Anterior cingulate cortex (tissue), 58 donors: ENCODE measurements around the gene NCEH1.
A peak's percentile ranks its signal among the peaks of the same experiment; 100 is the strongest.

ENCODE experiments used
- DNase-seq, 58 donors: peaks; one replicate each; lab custom pipeline; 2025; lab: John Stamatoyannopoulos, UW

The NCEH1 gene

GRCh38 chr3:172649987-172650386, 60.9 kb downstream of the NCEH1 start:
- DNase-seq = no peak

GRCh38 chr3:172648747-172649146, 62.1 kb downstream of the NCEH1 start:
- DNase-seq = no peak

DNA sequence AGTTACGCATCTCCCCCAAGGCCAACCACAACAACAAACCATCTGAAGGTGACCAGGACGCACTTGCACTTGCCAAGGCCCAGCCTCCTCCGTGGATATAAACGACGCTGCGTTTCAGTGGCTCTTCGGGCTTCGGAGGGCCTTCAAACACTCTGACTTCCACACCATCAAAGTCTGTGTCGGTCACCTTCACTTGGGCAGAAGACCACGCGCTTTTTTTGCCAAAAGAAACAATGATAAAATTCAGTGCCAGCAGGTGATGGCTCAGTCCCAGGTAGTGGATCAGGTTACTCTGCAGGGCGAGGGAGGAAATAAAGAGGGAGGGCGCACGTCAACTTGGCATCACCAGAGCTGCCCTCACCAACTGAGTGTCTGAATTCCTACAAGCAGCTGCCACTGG, 63.0 kb downstream of the NCEH1 start:
- DNase-seq = no peak

GRCh38 chr3:172647080-172647479, 63.8 kb downstream of the NCEH1 start:
- no peak for DNase-seq

- no peak for DNase-seq
These were observed 64.3 kb downstream of the NCEH1 start for GRCh38 chr3:172646439-172647015.

- DNase-seq = no peak
These were observed 66.6 kb downstream of the NCEH1 start for GRCh38 chr3:172644258-172644657.

- no peak for DNase-seq
These were observed 67.2 kb downstream of the NCEH1 start for GRCh38 chr3:172643506-172644179.

DNA sequence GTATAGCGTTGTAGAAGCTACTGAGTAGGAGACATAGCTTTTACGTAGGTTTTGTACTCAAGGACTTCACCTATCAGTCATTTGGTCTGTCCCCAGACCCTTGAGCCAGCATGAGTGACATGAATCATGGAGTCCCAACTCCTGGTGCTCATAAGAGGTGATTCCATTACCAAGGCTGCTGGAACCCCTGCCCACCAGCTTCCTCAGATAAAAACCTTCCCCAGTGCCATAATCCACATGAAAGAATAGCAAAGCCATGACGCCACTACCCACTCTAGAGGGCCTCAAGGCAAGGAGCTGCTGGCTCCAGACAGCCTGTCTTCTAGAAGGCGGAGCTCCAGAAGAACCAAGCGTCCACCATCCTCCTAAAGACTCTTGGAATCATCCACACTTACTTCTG, 69.6 kb downstream of the NCEH1 start:
- no peak for DNase-seq

- DNase-seq = no peak
These were observed 70.1 kb downstream of the NCEH1 start for GRCh38 chr3:172640751-172641150.

- DNase-seq = no peak
These were observed 75.3 kb downstream of the NCEH1 start for GRCh38 chr3:172635588-172635987.

DNA sequence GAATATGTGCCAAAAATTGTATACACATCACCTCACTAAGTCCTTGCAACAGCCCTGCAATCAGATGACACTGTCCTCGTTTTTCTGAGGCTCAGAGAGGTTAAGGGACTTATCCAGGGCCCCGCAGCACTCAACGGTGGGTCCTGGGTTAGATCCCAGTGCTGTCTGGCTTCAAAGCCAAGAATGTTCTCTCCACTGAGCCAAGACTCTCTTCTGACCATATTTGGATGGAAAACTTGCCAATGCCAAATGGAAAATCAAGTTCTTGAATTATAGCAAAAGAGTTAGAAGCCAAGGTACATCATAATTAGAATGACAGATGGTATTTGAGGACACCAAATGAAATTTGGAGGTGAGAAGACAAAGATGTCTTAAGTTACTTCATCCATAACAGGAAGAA, 75.9 kb downstream of the NCEH1 start:
- peak in 1 of 58 donors; percentile 14 for DNase-seq

- DNase-seq = no peak
These were observed 80.6 kb downstream of the NCEH1 start for GRCh38 chr3:172630316-172630715.

DNA sequence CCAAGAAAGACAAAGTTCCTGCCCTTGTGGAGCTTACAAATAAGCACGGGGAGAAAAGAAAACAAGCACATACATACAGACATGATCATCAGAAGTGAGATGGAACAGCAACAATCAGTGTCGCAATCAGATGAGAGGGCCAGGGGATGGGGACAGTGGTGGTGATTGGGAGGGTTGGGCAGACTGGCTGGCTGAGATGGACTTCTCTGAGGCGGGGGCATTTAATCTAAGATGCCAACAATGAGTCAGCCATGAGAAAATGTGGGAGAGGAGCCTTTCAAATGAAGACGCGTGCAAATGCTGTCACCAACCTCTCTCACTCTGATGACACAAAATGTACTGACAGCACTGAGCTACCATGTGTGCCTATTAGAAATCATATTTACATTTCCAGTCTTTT, 81.4 kb downstream of the NCEH1 start:
- peak in 1 of 58 donors; percentile 8 for DNase-seq

- no peak for DNase-seq
These were observed 83.6 kb downstream of the NCEH1 start for GRCh38 chr3:172627057-172627809.

DNA sequence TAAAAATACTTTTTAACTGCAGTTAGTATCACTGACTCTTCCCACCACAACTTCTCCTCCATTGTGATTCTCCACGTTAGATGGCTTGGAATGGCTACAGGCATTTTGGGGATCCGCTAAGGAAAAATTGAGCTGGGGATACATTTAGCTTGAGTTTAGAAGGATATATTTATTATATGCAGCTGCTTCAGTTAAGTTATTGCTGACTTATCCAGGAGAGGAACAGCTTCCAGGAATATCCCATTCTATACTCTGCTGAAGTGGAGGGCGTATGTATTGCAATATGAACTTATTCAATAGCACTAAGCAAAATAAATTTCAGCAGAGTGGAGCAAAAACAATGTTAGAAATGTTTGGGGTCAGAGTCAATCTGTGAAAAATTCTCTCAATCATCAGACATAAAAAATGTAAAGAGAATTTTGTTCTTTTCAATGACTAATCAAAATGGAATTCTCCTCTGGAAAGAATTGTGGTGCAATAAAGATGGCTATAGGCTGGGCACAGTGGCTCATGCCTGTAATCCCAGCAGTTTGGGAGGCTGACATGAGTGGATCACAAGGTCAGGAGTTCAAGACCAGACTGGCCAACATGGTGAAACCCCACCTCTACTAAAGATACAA, 84.7 kb downstream of the NCEH1 start:
- no peak for DNase-seq

GRCh38 chr3:172625404-172625803, 85.5 kb downstream of the NCEH1 start:
- DNase-seq = no peak

- no peak for DNase-seq
These were observed 85.9 kb downstream of the NCEH1 start for GRCh38 chr3:172624999-172625398.

- no peak for DNase-seq
These were observed 87.8 kb downstream of the NCEH1 start for GRCh38 chr3:172622916-172623700.

- no peak for DNase-seq
These were observed 88.7 kb downstream of the NCEH1 start for GRCh38 chr3:172622156-172622555.

GRCh38 chr3:172617976-172618375, 92.9 kb downstream of the NCEH1 start:
- no peak for DNase-seq
